GM18870 (cell line): Measurements from ENCODE around the gene MRTFA.
"Not testable (repeated sequence)": the region's sequence is repeated elsewhere in the genome, so short reads cannot be mapped to it uniquely, and the experiment has no call there.

Experiments
- ATAC-seq: cut with Tn5 transposase; IDR thresholded peaks from one replicate; pipeline ENCODE4 v1.9.1; 2021; ENCODE audit warnings: moderate library complexity; ENCODE audit not compliant: unreplicated experiment

The MRTFA gene

GRCh38 chr22:40598712-40599111, 37.8 kb downstream of the MRTFA start:
- not testable (repeated sequence) for ATAC-seq

GRCh38 chr22:40597526-40598430, 38.7 kb downstream of the MRTFA start:
- no peak for ATAC-seq

- ATAC-seq = no peak
Measured at GRCh38 chr22:40595497-40596234, 40.9 kb downstream of the MRTFA start.

GRCh38 chr22:40594924-40595323, 41.6 kb downstream of the MRTFA start:
- no peak for ATAC-seq

- ATAC-seq = no peak
Measured at GRCh38 chr22:40594346-40594745, 42.2 kb downstream of the MRTFA start.

GRCh38 chr22:40593460-40594273, 42.9 kb downstream of the MRTFA start:
- ATAC-seq = no peak

- ATAC-seq = no peak
Measured at GRCh38 chr22:40592352-40593113, 44.0 kb downstream of the MRTFA start.

GRCh38 chr22:40588726-40589125, 47.8 kb downstream of the MRTFA start:
- ATAC-seq = no peak

GRCh38 chr22:40586781-40587180, 49.7 kb downstream of the MRTFA start:
- no peak for ATAC-seq

GRCh38 chr22:40585310-40585751, 51.2 kb downstream of the MRTFA start:
- no peak for ATAC-seq

GRCh38 chr22:40584766-40585165, 51.8 kb downstream of the MRTFA start:
- ATAC-seq = not testable (repeated sequence)

GRCh38 chr22:40583053-40583741, 53.3 kb downstream of the MRTFA start:
- no peak for ATAC-seq

- no peak for ATAC-seq
Measured at GRCh38 chr22:40582063-40582462, 54.5 kb downstream of the MRTFA start.

- no peak for ATAC-seq
Measured at GRCh38 chr22:40580631-40581030, 55.9 kb downstream of the MRTFA start.

- ATAC-seq = no peak
Measured at GRCh38 chr22:40578171-40578570, 58.3 kb downstream of the MRTFA start.

- no peak for ATAC-seq
Measured at GRCh38 chr22:40572976-40573375, 63.5 kb downstream of the MRTFA start.

- ATAC-seq = no peak
Measured at GRCh38 chr22:40571887-40572286, 64.6 kb downstream of the MRTFA start.

- ATAC-seq = no peak
Measured at GRCh38 chr22:40567626-40568328, 68.7 kb downstream of the MRTFA start.

GRCh38 chr22:40567106-40567505, 69.4 kb downstream of the MRTFA start:
- no peak for ATAC-seq
